GM12892 (cell line): Measurements from ENCODE around the gene MAP1LC3B.

ENCODE experiments used
- DNase-seq: peaks from one replicate; pipeline ENCODE4 v3.0.0; 2011; ENCODE audit not compliant: insufficient read length
- FAIRE-seq: peaks from 2 replicates; lab custom pipeline; 2011; peaks lifted over from hg19 to GRCh38; lab: Jason Lieb, UNC
- POLR2A ChIP-seq: IDR thresholded peaks from 2 replicates; pipeline ENCODE4 v1.6.1; 2011; ENCODE audit warnings: low read depth, low read length, control low read depth
- POLR2AphosphoS5 ChIP-seq: IDR thresholded peaks from 2 replicates; pipeline ENCODE4 v1.6.1; 2011; ENCODE audit warnings: low read depth, low read length, control low read depth
- TAF1 ChIP-seq: IDR thresholded peaks from 2 replicates; pipeline ENCODE4 v1.6.1; 2011; ENCODE audit warnings: low read depth, mild to moderate bottlenecking, control low read depth, low read length, borderline replicate concordance

Gene MAP1LC3B

DNA sequence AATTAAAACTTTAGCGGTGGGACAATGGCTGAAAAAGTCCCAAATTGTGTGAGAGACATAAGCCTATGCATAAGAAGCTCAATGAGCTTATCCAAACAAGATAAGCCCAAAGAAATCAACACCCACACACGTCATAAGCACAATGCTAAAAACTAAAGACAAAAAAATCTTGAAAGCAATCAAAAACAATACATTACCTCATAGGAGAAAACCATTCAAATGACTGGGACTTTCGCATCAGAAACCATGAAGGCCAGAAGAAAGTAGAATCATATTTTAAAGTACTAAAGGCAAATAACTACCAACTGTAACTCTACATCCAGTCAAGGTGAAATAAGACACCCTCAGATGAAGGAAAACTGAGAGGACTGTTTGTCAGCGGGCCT lies 50.4 kb downstream of the MAP1LC3B start:
- FAIRE-seq (no peak), DNase-seq (no peak)
- TF ChIP-seq POLR2AphosphoS5 (no peak), TAF1 (no peak), POLR2A (no peak)

DNA sequence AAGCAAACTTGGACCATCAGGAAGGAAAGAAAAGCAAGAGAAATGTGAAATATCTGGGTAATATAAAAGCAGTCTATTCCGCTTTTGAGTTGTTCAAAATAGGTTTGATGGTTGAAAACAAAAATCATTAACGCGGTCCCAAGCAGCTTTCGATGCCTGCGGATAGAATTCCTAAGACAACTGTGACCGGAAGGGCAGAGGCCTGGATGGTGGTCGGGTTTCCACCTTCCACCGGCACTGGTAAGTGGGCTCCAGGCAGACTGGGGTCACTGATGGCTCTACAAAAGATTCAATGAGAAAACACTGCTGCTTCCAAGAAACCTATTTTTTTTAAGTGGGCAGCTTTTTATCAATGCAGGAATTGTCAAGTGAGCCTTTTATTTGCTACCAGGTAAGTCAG lies 50.9 kb downstream of the MAP1LC3B start:
- DNase-seq (no peak), FAIRE-seq (no peak)
- TF ChIP-seq POLR2A = no peak
- no peak for TF ChIP-seq TAF1
- TF ChIP-seq POLR2AphosphoS5 = no peak

DNA sequence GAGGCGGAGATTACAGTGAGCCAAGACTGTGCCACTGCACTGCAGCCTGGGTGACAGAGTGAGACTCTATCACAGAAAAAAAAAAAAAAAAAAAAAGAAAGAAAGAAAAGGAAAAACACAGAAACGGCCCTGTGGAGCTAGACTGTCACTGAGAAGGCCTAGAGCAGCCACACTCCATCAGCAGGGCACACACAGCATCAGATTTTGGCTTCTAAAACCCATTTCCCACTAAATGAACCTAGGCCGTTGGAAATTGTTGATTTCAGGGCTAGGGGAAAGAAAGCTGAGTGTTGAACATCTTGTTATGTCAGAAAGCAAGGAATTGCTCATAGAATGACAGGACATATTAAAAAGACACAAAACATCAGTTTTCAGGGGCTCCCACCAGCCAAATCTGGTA lies 51.8 kb downstream of the MAP1LC3B start:
- FAIRE-seq (no peak), DNase-seq (no peak)
- TF ChIP-seq POLR2A = no peak

DNA sequence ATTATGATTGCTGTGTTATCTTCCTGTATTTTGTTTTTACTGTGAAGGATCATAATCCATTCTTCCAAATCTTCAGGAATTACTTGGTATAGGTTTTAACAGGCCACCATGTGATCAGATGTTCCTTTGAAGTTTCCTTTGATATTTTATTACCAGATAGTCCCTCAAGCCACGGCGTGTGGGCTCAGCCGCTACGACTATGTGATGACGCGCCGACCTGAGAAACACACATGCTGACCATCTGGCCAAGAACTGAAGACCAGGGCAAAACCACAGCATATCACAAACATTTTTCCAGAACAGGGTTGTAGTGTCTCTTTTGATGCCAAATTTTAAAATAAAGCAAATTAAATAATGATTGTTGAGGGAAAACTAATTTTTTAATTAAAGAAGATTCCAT lies 53.4 kb downstream of the MAP1LC3B start:
- DNase-seq (no peak), FAIRE-seq (no peak)
- TF ChIP-seq POLR2AphosphoS5 = no peak
- TF ChIP-seq TAF1 = no peak

DNA sequence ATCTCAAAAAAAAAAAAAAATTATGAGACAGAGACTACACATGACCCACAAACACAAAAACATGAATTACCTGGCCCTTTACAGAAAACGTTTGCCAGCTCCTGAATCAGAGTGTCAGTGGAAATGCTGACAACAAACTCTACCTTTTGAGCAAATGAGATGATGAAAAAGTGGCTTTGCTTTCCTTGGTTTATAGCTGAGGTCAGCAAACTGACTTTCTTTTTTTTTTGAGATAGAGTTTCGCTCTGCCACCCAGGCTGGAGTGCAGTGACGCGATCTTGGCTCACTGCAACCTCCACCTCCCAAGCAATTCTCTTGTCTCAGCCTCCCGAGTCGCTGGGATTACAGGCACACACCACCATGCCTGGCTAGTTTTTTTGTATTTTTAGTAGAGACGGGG lies 54.3 kb downstream of the MAP1LC3B start:
- TF ChIP-seq POLR2AphosphoS5 (no peak), TAF1 (no peak), POLR2A (no peak)
- DNase-seq (no peak), FAIRE-seq (no peak)

DNA sequence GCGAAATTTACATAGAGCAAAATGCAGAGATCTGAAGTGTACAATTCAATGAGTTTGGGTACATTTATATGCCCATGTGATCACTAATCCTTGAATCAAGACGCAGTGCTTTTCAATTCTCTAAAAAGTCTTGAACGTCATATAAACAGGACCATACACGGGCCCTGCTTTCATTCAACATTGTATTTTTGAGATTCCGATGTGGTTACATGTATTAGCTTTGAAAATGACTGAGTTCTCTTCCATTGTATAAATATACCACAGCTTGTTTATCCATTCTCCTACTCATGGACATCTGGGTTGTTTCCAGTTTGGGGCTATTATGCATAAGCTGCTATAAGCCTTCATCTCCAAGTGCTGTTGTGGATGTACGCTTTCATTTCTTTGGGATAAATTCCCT lies 55.2 kb downstream of the MAP1LC3B start:
- no peak for TF ChIP-seq TAF1
- TF ChIP-seq POLR2AphosphoS5 = no peak
- no peak for TF ChIP-seq POLR2A
- no peak for DNase-seq
- FAIRE-seq = no peak

DNA sequence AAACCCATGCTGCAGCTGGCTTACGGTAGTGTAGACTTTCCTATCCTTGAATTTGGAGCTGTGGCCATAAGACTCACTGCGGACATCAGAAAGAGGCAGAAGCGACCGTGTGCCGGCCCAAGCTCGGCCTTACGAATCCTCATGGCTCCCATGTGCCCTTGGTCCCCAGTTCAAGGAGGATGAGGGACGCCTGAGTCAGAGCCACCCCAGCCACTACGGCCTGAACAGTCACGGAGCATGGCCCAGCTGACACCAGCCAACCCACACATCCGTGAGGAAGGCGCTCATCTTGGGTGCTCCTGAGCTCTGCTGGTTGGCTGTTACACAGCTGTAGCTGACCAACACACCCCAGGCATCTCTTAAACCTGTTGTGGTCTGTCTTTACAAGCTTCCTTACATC lies 56.7 kb downstream of the MAP1LC3B start:
- DNase-seq (no peak), FAIRE-seq (no peak)
- TF ChIP-seq POLR2A (no peak), POLR2AphosphoS5 (no peak), TAF1 (no peak)

DNA sequence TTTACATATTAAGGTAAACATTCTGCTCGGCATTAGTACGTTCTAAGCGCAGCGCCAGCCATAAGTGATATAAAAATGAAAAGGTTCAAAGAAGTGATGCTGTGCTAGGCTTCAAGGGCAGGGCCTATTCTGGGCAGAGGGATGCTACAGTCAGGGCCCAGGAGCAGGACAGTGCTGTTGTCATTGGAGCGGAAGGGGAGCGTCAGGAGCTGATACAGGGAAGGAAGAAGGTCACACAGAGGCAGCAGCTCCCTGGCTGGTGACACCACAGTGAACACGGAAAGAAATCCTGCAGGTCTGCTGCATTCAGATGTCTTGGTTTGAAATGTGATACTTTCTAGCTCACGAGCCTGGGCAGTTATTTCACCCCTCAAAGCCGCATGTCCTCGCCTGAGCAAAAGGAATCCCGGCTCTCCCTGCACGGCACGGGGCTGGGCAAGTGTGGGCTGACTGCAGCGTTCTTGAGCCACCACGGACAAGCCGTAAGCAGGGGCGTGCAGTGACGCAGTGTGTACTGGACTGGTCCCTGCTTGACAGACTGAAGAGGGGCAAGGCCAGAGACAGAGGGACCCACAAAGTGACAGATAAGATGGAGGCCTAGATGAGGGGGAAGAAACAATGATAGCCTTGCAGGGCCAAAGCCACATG lies 59.6 kb downstream of the MAP1LC3B start:
- TF ChIP-seq POLR2AphosphoS5 (no peak), POLR2A (no peak), TAF1 (no peak)
- FAIRE-seq (no peak), DNase-seq (no peak)

DNA sequence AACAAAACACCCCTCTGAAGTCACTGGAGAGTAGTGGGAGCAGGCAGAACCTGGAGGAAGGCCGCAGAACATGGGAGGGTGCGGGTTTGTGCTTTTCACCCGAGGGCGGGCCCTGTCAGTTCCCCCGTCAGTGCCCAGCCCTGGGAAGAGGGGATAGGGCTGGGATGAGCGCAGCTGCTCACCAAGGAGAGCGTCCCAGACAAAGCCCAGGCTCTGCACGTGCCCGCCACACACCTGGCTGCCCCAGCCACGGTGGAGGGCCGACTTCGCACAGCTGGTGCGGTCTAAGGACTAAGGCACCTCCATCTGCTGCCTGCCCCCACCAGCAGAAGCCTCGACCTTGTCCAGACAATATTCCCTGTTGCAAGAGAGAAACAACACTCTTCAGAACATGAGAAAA lies 61.2 kb downstream of the MAP1LC3B start:
- no peak for FAIRE-seq
- TF ChIP-seq POLR2AphosphoS5 (no peak), TAF1 (no peak), POLR2A (no peak)
- no peak for DNase-seq
